Keratinocyte (primary cell): ENCODE results near the gene CACNB4. TPM values are rescaled to one million over a fixed set of nuclear protein-coding genes. Genes with fewer than 3 reads are reported as not detected.

Source experiments
- DNase-seq: peaks from one replicate; pipeline ENCODE4 v3.0.0-alpha.2; 2011; ENCODE audit warnings: low read depth, missing footprints, low spot score
- FAIRE-seq: peaks from 2 replicates; lab custom pipeline; 2011; peaks lifted over from hg19 to GRCh38; lab: Jason Lieb, UNC
- H2AFZ ChIP-seq: 2 replicates; pipeline ENCODE4 v1.6.0; 2012; ENCODE audit warnings: low read length, control low read depth, inconsistent platforms; ENCODE audit not compliant: control insufficient read depth
- H3K27ac ChIP-seq: 2 replicates; pipeline ENCODE4 v1.5.1; 2011; ENCODE audit warnings: low read length; ENCODE audit not compliant: control insufficient read depth, insufficient read depth
- H3K27me3 ChIP-seq: 3 replicates; pipeline ENCODE4 v1.6.0; 2011; ENCODE audit warnings: low read length; ENCODE audit not compliant: control insufficient read depth, insufficient read depth; ENCODE audit errors: extremely low read depth
- H3K36me3 ChIP-seq, 2 experiments: 2 replicates in 1 of 2; 3 replicates in 1 of 2; pipeline ENCODE4 v1.5.1; 2011; ENCODE audit warnings: low read length in 2 of 2, mild to moderate bottlenecking in 1 of 2; ENCODE audit not compliant: control insufficient read depth in 2 of 2, insufficient read depth in 2 of 2; ENCODE audit errors: extremely low read depth in 1 of 2
- H3K4me1 ChIP-seq: 3 replicates; pipeline ENCODE4 v1.5.1; 2011; ENCODE audit warnings: low read length; ENCODE audit not compliant: control insufficient read depth, insufficient read depth; ENCODE audit errors: extremely low read depth
- H3K4me2 ChIP-seq: 3 replicates; pipeline ENCODE4 v1.6.0; 2011; ENCODE audit warnings: low read depth, low read length; ENCODE audit not compliant: control insufficient read depth, insufficient read depth; ENCODE audit errors: extremely low read depth
- H3K4me3 ChIP-seq, 3 experiments: fragments of 200-600 bp in 1 of 3; sonication (generic) in 1 of 3; 2 replicates in 2 of 3; 3 replicates in 1 of 3; pipeline ENCODE4 v1.5.1; 2011 to 2016; ENCODE audit warnings: low read length in 3 of 3, mild to moderate bottlenecking in 3 of 3, control low read depth in 2 of 3, inconsistent platforms in 1 of 3, low read depth in 1 of 3, mixed read lengths in 1 of 3, mixed run types in 1 of 3, moderate library complexity in 1 of 3; ENCODE audit not compliant: control insufficient read depth in 2 of 3, insufficient read depth in 2 of 3; ENCODE audit errors: extremely low read depth in 1 of 3
- H3K79me2 ChIP-seq: 2 replicates; pipeline ENCODE4 v1.6.0; 2012; ENCODE audit warnings: low read length; ENCODE audit not compliant: control insufficient read depth, insufficient read depth
- H3K9ac ChIP-seq: 3 replicates; pipeline ENCODE4 v1.6.0; 2011; ENCODE audit warnings: low read length; ENCODE audit not compliant: control insufficient read depth, insufficient read depth; ENCODE audit errors: extremely low read depth
- H3K9me1 ChIP-seq: 3 replicates; pipeline ENCODE4 v1.6.0; 2011; ENCODE audit warnings: low read length; ENCODE audit not compliant: control insufficient read depth, insufficient read depth; ENCODE audit errors: extremely low read depth
- H3K9me3 ChIP-seq: 2 replicates; pipeline ENCODE4 v1.5.1; 2012; ENCODE audit warnings: low read depth, low read length; ENCODE audit not compliant: control insufficient read depth
- H4K20me1 ChIP-seq: 3 replicates; pipeline ENCODE4 v1.6.0; 2011; ENCODE audit warnings: low read length; ENCODE audit not compliant: control insufficient read depth, insufficient read depth; ENCODE audit errors: extremely low read depth
- EZH2 ChIP-seq: IDR thresholded peaks from one replicate; pipeline ENCODE4 v1.6.1; 2012; ENCODE audit warnings: inconsistent platforms, mild to moderate bottlenecking, low read length, moderate library complexity
- dilution Hi-C: fragments of 300-500 bp; cut with MboI; formaldehyde crosslinking; loops from one replicate; pipeline ENCODE4 v1.7.0; 2020; ENCODE audit warnings: low sequenced_read_pairs; ENCODE audit not compliant: extremely low pct_ligation_motif_present
- polyA plus RNA-seq, 5 experiments: library from polyadenylated mRNA; depleted of rRNA in 3 of 5; stranded (reverse) in 3 of 5; stranded (forward) in 1 of 5; unstranded in 1 of 5; fragments of >200 nt; gene quantifications; 1 replicate in 1 of 5; 2 replicates in 3 of 5; 3 replicates in 1 of 5; pipeline versions ENCODE4 v1.2.1 to v1.2.3, GENCODE V29; 2011 to 2012; ENCODE audit warnings: missing spikeins in 2 of 5, low read depth in 1 of 5, low replicate concordance in 1 of 5
- TF ChIP-seq, protein P1 (sequence below), 3 experiments: IDR thresholded peaks in 1 of 3; conservative IDR thresholded peaks in 1 of 3; optimal IDR thresholded peaks in 1 of 3; 2 replicates in 2 of 3; 3 replicates in 1 of 3; pipeline versions ENCODE3 to v1.5.1; 2011; ENCODE audit warnings: low read length in 3 of 3, mild to moderate bottlenecking in 3 of 3, moderate library complexity in 2 of 3, control low read depth in 1 of 3, inconsistent platforms in 1 of 3; ENCODE audit not compliant: insufficient read depth in 2 of 3; ENCODE audit errors: extremely low read depth in 1 of 3

The CACNB4 gene
- polyA plus RNA-seq, 1 donor (not counting 4 experiments of a cell fraction or from before 2014, with no cell fraction given) = 0.30 TPM

DNA sequence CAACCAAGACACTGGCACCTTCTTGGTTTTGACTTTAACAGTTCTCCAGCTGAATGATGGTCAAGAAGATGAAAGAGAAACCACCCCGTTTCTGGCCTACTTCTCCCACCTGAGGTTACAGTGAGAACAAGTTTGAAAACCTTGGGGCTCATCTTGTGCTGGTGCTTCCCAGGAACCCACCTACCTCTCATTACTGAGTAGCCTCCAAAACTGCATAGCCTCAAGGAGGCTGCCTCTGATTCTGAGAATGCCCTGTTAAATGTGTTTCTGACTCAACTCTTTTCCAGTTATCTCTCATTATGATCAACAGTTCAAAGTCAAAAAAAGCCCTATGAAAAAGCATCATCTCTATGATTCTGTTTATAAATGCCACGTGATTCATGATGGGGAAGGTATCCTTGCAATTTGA lies 121.9 kb downstream of the CACNB4 start:
- no peak overlapping the region for H3K27ac ChIP-seq
- H2AFZ ChIP-seq = no peak overlapping the region
- H3K4me1 ChIP-seq = peaks cover 9% of the 10 kb centered on the region
- dilution Hi-C loops = no loop called here
- H3K9ac ChIP-seq = no peak overlapping the region
- DNase-seq (no peak), FAIRE-seq (no peak)
- H3K27me3 ChIP-seq = peaks cover 10% of the 10 kb centered on the region
- H3K79me2 ChIP-seq = no peaks in the 10 kb centered on the region
- no peaks in the 10 kb centered on the region for H3K9me1 ChIP-seq
- H3K4me2 ChIP-seq = no peak overlapping the region
- H3K36me3 ChIP-seq = no peaks in the 10 kb centered on the region
- H4K20me1 ChIP-seq = no peaks in the 10 kb centered on the region
- no peaks in the 10 kb centered on the region for H3K9me3 ChIP-seq
- TF ChIP-seq EZH2 = no peak
- TF ChIP-seq, protein P1, sequence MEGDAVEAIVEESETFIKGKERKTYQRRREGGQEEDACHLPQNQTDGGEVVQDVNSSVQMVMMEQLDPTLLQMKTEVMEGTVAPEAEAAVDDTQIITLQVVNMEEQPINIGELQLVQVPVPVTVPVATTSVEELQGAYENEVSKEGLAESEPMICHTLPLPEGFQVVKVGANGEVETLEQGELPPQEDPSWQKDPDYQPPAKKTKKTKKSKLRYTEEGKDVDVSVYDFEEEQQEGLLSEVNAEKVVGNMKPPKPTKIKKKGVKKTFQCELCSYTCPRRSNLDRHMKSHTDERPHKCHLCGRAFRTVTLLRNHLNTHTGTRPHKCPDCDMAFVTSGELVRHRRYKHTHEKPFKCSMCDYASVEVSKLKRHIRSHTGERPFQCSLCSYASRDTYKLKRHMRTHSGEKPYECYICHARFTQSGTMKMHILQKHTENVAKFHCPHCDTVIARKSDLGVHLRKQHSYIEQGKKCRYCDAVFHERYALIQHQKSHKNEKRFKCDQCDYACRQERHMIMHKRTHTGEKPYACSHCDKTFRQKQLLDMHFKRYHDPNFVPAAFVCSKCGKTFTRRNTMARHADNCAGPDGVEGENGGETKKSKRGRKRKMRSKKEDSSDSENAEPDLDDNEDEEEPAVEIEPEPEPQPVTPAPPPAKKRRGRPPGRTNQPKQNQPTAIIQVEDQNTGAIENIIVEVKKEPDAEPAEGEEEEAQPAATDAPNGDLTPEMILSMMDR (optimal IDR thresholded peaks at IDR 0.05 in 1 of 3, IDR thresholded peaks at IDR 0.05 in 1 of 3, conservative IDR thresholded peaks at IDR 0.05 in 1 of 3; ENCODE audit: extremely low read depth in 1 of 3, insufficient read depth in 2 of 3, low read length in 3 of 3) = no peak
- H3K4me3 ChIP-seq = no peak overlapping the region

DNA sequence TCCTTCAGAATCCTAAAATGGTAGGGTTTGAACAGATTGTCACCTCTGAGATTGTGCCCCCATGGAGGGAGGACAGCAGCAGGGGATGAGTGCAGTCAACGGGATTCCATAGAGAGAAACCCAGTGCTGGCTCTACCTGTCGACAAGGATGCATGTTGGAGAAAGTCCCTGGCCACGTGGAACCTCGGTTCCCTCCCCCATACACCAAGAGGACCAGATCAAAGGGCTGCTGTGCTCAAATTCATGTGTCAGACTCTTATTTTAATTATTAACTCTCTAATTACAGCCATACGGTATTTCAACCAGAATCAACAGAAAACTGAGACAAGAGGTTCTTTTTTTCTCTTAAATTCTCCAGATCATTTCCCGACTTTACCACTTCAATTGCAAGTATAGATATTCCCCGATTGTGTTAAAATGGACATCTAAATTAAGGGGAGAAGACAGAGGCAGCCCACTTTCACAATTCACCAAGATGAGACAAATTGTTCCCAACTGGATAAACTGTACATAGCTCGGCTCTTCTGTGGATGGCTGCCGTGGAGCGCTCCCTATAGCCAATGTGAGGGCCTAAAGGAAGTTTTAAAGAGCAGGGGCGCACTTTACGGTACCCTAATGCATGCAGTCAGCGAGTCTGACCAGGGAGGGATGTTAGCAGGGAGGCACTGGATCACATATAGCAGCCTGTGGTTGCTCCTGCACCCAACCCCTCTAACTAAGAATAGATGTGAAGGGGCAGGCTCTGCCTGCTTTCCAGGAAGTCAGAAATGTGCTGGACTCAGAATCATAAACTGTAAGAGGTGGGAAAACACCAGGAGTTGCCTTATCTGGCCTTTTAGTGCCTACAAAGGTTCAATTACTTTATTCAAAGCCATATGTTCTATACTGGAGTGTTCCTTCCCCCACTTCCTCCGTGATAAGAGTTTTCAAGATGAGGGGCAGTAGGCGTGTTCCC lies 123.1 kb downstream of the CACNB4 start:
- DNase-seq = no peak
- Histone ChIP-seq H3K9me1 (no peaks in the 10 kb centered on the region), H3K4me2 (no peak overlapping the region), H3K27me3 (peaks cover 10% of the 10 kb centered on the region), H3K27ac (no peak overlapping the region), H3K9me3 (no peaks in the 10 kb centered on the region), H3K79me2 (no peaks in the 10 kb centered on the region), H3K4me3 (no peak overlapping the region), H3K4me1 (peaks cover 9% of the 10 kb centered on the region), H4K20me1 (no peaks in the 10 kb centered on the region), H3K36me3 (no peaks in the 10 kb centered on the region), H3K9ac (no peak overlapping the region), H2AFZ (no peak overlapping the region)
- FAIRE-seq = no peak
- TF ChIP-seq, protein P1 (optimal IDR thresholded peaks at IDR 0.05 in 1 of 3, IDR thresholded peaks at IDR 0.05 in 1 of 3, conservative IDR thresholded peaks at IDR 0.05 in 1 of 3; ENCODE audit: extremely low read depth in 1 of 3, insufficient read depth in 2 of 3, low read length in 3 of 3) = no peak
- TF ChIP-seq EZH2 = no peak
- dilution Hi-C loops = no loop called here
